ENCODE data around the gene MPRIP. TPM values are rescaled to one million over a fixed set of nuclear protein-coding genes. Genes with fewer than 3 reads are reported as not detected.

Gene MPRIP
- total RNA-seq, 1 experiment from 2014 or later: 258 TPM

- intact Hi-C loops (cut with micrococcal nuclease): no loop called here
- no peaks in the 10 kb centered on the region for H3K9me2 ChIP-seq (ENCODE audit: insufficient read depth)
- no peak overlapping the region for H3K4me3 ChIP-seq (replicated peaks in 1 of 2; ENCODE audit: low read depth in 1 of 2, low read length in 2 of 2)
- H3K4me2 ChIP-seq (ENCODE audit: low read length): no peak overlapping the region
- no peaks in the 10 kb centered on the region for H3K27me3 ChIP-seq (ENCODE audit: insufficient read depth, low read length)
- peaks cover 23 to 38% of the 10 kb centered on the region in 2 experiments for H3K36me3 ChIP-seq (ENCODE audit: control insufficient read depth in 1 of 2, insufficient read depth in 2 of 2, low read length in 2 of 2)
- H2AFZ ChIP-seq (ENCODE audit: low read depth, low read length, poor library complexity, severe bottlenecking): no peak overlapping the region
- no peaks in the 10 kb centered on the region for H3K9me3 ChIP-seq (ENCODE audit: control insufficient read depth in 1 of 2, insufficient read depth in 1 of 2, low read depth in 1 of 2, low read length in 2 of 2)
- ATAC-seq (no peak), DNase-seq (ENCODE audit: low read depth, low spot score) (no peak)
- CTCF ChIA-PET: no interaction called here
- no peak overlapping the region for H3K27ac ChIP-seq (ENCODE audit: low read depth, low read length)
- no peaks in the 10 kb centered on the region for H3K4me1 ChIP-seq (ENCODE audit: control insufficient read depth in 1 of 2, insufficient read depth in 2 of 2, low read length in 2 of 2)
- H3K79me2 ChIP-seq (ENCODE audit: insufficient read depth, low read length): no peaks in the 10 kb centered on the region
- RAD21 ChIA-PET (ENCODE audit: low non-redundant PET in 1 of 2, low total read pairs in 2 of 2, uncharacterized antibody in 2 of 2, unreplicated experiment in 2 of 2): no interaction called here
- no peak overlapping the region for H3K9ac ChIP-seq (ENCODE audit: low read length)
- no peaks in the 10 kb centered on the region for H4K20me1 ChIP-seq (ENCODE audit: insufficient read depth)
- BruUV-seq (replicated peaks): no TSS peak
- TF ChIP-seq POLR2A (IDR thresholded peaks at IDR 0.05; ENCODE audit: borderline replicate concordance, extremely low read depth, insufficient read depth, insufficient read length): no peak
- no peak for TF ChIP-seq ATF3 (IDR thresholded peaks at IDR 0.05)
- no peak for TF ChIP-seq SIN3A (IDR thresholded peaks at IDR 0.05; ENCODE audit: low read depth)
- no peak for TF ChIP-seq MAX (IDR thresholded peaks at IDR 0.05)
- no peak for TF ChIP-seq SP1 (IDR thresholded peaks at IDR 0.05; ENCODE audit: low read depth)
- TF ChIP-seq ELF1 (IDR thresholded peaks at IDR 0.05; ENCODE audit: borderline replicate concordance, low read depth): no peak
- no peak for TF ChIP-seq SRF (IDR thresholded peaks at IDR 0.05; ENCODE audit: low read depth)
- no peak for TF ChIP-seq CTCF (IDR thresholded peaks at IDR 0.05 in 2 of 3, conservative IDR thresholded peaks at IDR 0.05 in 1 of 3; ENCODE audit: borderline replicate concordance in 1 of 3, insufficient read depth in 1 of 3, low read depth in 2 of 3, low read length in 2 of 3)
- POLR2A ChIA-PET: no interaction called here
These were observed 181.9 kb downstream of the MPRIP start for GRCh38 chr17:17224137-17224536.

GRCh38 chr17:17225901-17226300 lies 183.6 kb downstream of the MPRIP start:
- H3K27me3 ChIP-seq (ENCODE audit: insufficient read depth, low read length): no peaks in the 10 kb centered on the region
- H3K9me2 ChIP-seq (ENCODE audit: insufficient read depth): no peaks in the 10 kb centered on the region
- no peaks in the 10 kb centered on the region for H3K4me1 ChIP-seq (ENCODE audit: control insufficient read depth in 1 of 2, insufficient read depth in 2 of 2, low read length in 2 of 2)
- no peaks in the 10 kb centered on the region for H3K9me3 ChIP-seq (ENCODE audit: control insufficient read depth in 1 of 2, insufficient read depth in 1 of 2, low read depth in 1 of 2, low read length in 2 of 2)
- POLR2A ChIA-PET: no interaction called here
- no peak overlapping the region for H3K27ac ChIP-seq (ENCODE audit: low read depth, low read length)
- ATAC-seq (no peak), DNase-seq (ENCODE audit: low read depth, low spot score) (no peak)
- no peaks in the 10 kb centered on the region for H3K79me2 ChIP-seq (ENCODE audit: insufficient read depth, low read length)
- no TSS peak for BruUV-seq (replicated peaks)
- CTCF ChIA-PET: no interaction called here
- RAD21 ChIA-PET (ENCODE audit: low non-redundant PET in 1 of 2, low total read pairs in 2 of 2, uncharacterized antibody in 2 of 2, unreplicated experiment in 2 of 2): no interaction called here
- H3K9ac ChIP-seq (ENCODE audit: low read length): no peak overlapping the region
- no peak overlapping the region for H2AFZ ChIP-seq (ENCODE audit: low read depth, low read length, poor library complexity, severe bottlenecking)
- no peak for TF ChIP-seq SP1 (IDR thresholded peaks at IDR 0.05; ENCODE audit: low read depth)
- TF ChIP-seq SIN3A (IDR thresholded peaks at IDR 0.05; ENCODE audit: low read depth): no peak
- no peak for TF ChIP-seq ZFX (IDR thresholded peaks at IDR 0.05)
- no peak for TF ChIP-seq YY1 (IDR thresholded peaks at IDR 0.05; ENCODE audit: extremely low read depth, insufficient replicate concordance, low read depth, low read length)
- TF ChIP-seq POLR2AphosphoS5 (IDR thresholded peaks at IDR 0.05; ENCODE audit: low read depth, low read length): no peak
- no peak for TF ChIP-seq MAX (IDR thresholded peaks at IDR 0.05)
- peaks cover 23 to 34% of the 10 kb centered on the region in 2 experiments for H3K36me3 ChIP-seq (ENCODE audit: control insufficient read depth in 1 of 2, insufficient read depth in 2 of 2, low read length in 2 of 2)
- H3K4me3 ChIP-seq (replicated peaks in 1 of 2; ENCODE audit: low read depth in 1 of 2, low read length in 2 of 2): no peak overlapping the region
- H3K4me2 ChIP-seq (ENCODE audit: low read length): no peak overlapping the region
- no peaks in the 10 kb centered on the region for H4K20me1 ChIP-seq (ENCODE audit: insufficient read depth)
- intact Hi-C loops (cut with micrococcal nuclease): no loop called here
